GM12878 (cell line): ENCODE results near the gene S1PR3. TPM values are rescaled to one million over a fixed set of nuclear protein-coding genes. Genes with fewer than 3 reads are reported as not detected.

ENCODE experiments used
- ATAC-seq: fragments of 200-7000 bp; cut with Tn5 transposase; 3 replicates; pipeline ENCODE4 v1.9.1; 2020; ENCODE audit warnings: mild to moderate bottlenecking, moderate library complexity
- BruUV-seq: library from RNA; stranded (reverse); fragments of 400-500 nt; replicated peaks from 2 replicates; lab custom pipeline; 2021; lab: Mats Ljungman, UMichigan
- CTCF ChIA-PET: fragments of 300-600 bp; sonication (Branson Sonifier 250); formaldehyde crosslinking; extraction: SDS; loops from one replicate; lab custom pipeline; 2021; ENCODE audit warnings: inconsistent platforms; lab: Yijun Ruan, JAX
- POLR2A ChIA-PET: fragments of 350-600 bp; formaldehyde crosslinking; extraction: SDS; loops from one replicate; lab custom pipeline; 2021; ENCODE audit warnings: inconsistent platforms; lab: Charles Lee
- RAD21 ChIA-PET: fragments of 300-600 bp; sonication (Branson Sonifier 250); formaldehyde crosslinking; loops from one replicate; lab custom pipeline; 2023; ENCODE audit warnings: antibody characterized with exemption; ENCODE audit not compliant: unreplicated experiment; lab: Charles Lee
- SMC1A ChIA-PET: fragments of 300-600 bp; sonication (Branson Sonifier 250); formaldehyde crosslinking; loops from one replicate; lab custom pipeline; 2023; ENCODE audit not compliant: unreplicated experiment, uncharacterized antibody; lab: Charles Lee
- DNase-seq: peaks from one replicate; pipeline ENCODE4 v3.0.0-alpha.2; 2011; ENCODE audit warnings: low read depth, low spot score
- FAIRE-seq: peaks from 3 replicates; lab custom pipeline; 2011; peaks lifted over from hg19 to GRCh38; lab: Jason Lieb, UNC
- H2AFZ ChIP-seq: 2 replicates; pipeline ENCODE4 v1.6.0; 2011; ENCODE audit warnings: low read depth, low read length, control low read depth; ENCODE audit not compliant: control insufficient read depth
- H3K27ac ChIP-seq: 2 replicates; pipeline ENCODE4 v1.5.1; 2011; ENCODE audit warnings: control low read depth; ENCODE audit not compliant: control insufficient read depth, insufficient read depth
- H3K27me3 ChIP-seq, 2 experiments: replicated peaks in 1 of 2; 2 replicates each; pipeline versions ENCODE4 v1.6.0 to v1.6.1; 2011; ENCODE audit warnings: low read length in 1 of 2; ENCODE audit not compliant: control insufficient read depth in 2 of 2, insufficient read depth in 2 of 2
- H3K36me3 ChIP-seq, 2 experiments: 2 replicates each; pipeline ENCODE4 v1.5.1; 2011; ENCODE audit warnings: low read length in 1 of 2; ENCODE audit not compliant: control insufficient read depth in 2 of 2, insufficient read depth in 2 of 2
- H3K4me1 ChIP-seq: 2 replicates; pipeline ENCODE4 v1.6.1; 2011; ENCODE audit warnings: mild to moderate bottlenecking, low read length, moderate library complexity, mixed read lengths; ENCODE audit not compliant: control insufficient read depth, insufficient read depth
- H3K4me2 ChIP-seq: 2 replicates; pipeline ENCODE4 v1.6.0; 2011; ENCODE audit warnings: control low read depth; ENCODE audit not compliant: control insufficient read depth, insufficient read depth
- H3K4me3 ChIP-seq: fragments of 200-600 bp; sonication (generic); 2 replicates; pipeline ENCODE4 v1.5.1; 2016
- H3K79me2 ChIP-seq: 2 replicates; pipeline ENCODE4 v1.6.0; 2011; ENCODE audit warnings: low read length; ENCODE audit not compliant: control insufficient read depth, insufficient read depth
- H3K9ac ChIP-seq: 2 replicates; pipeline ENCODE4 v1.8.0; 2011; ENCODE audit warnings: low read length, control low read depth, mixed read lengths; ENCODE audit not compliant: control insufficient read depth, insufficient read depth
- H3K9me3 ChIP-seq: replicated peaks from 3 replicates; pipeline ENCODE4 v1.5.1; 2011; ENCODE audit warnings: mild to moderate bottlenecking, low read length; ENCODE audit not compliant: control insufficient read depth, insufficient read depth
- H4K20me1 ChIP-seq: 2 replicates; pipeline ENCODE4 v1.6.0; 2011; ENCODE audit not compliant: control insufficient read depth, insufficient read depth
- CBX3 ChIP-seq: fragments of 200-600 bp; sonication (generic); IDR thresholded peaks from 2 replicates; pipeline ENCODE4 v1.6.1; 2016; ENCODE audit warnings: low read depth, borderline replicate concordance
- CHD2 ChIP-seq: IDR thresholded peaks from 2 replicates; pipeline ENCODE4 v1.6.1; 2011; ENCODE audit warnings: low read depth, low read length, improper control_type of control experiment, borderline replicate concordance
- IKZF2 ChIP-seq, 2 experiments: fragments of 450-650 bp; IDR thresholded peaks; 2 replicates each; pipeline ENCODE4 v1.6.1; 2017; ENCODE audit warnings: mild to moderate bottlenecking in 2 of 2, moderate library complexity in 2 of 2
- MYB ChIP-seq: fragments of 150-350 bp; IDR thresholded peaks from 2 replicates; pipeline ENCODE4 v1.6.1; 2014; ENCODE audit warnings: mild to moderate bottlenecking, low read depth, low read length, borderline replicate concordance
- NFXL1 ChIP-seq: fragments of 450-650 bp; IDR thresholded peaks from 2 replicates; pipeline ENCODE4 v1.6.1; 2017; ENCODE audit warnings: antibody characterized with exemption, mild to moderate bottlenecking, borderline replicate concordance
- NFYB ChIP-seq: IDR thresholded peaks from 2 replicates; pipeline ENCODE4 v1.6.1; 2011; ENCODE audit warnings: low read depth, mild to moderate bottlenecking, low read length, improper control_type of control experiment, moderate library complexity; ENCODE audit not compliant: insufficient read depth
- PAX5 ChIP-seq: IDR thresholded peaks from 2 replicates; pipeline ENCODE4 v1.6.1; 2011; ENCODE audit warnings: low read depth, low read length, borderline replicate concordance
- SUPT20H ChIP-seq: IDR thresholded peaks from 2 replicates; pipeline ENCODE4 v1.6.1; 2011; ENCODE audit warnings: low read depth, mild to moderate bottlenecking, low read length, moderate library complexity, borderline replicate concordance; ENCODE audit not compliant: control insufficient read depth
- TCF12 ChIP-seq: IDR thresholded peaks from 2 replicates; pipeline ENCODE4 v1.6.1; 2011; ENCODE audit warnings: low read depth, mild to moderate bottlenecking, low read length
- WRNIP1 ChIP-seq: IDR thresholded peaks from 2 replicates; pipeline ENCODE4 v1.6.1; 2011; ENCODE audit warnings: low read depth, low read length, improper control_type of control experiment, borderline replicate concordance
- WGBS: methylation state at CpG from one replicate; pipeline ENCODE4 v1.1.6; 2016; ENCODE audit warnings: low lambda C conversion rate; ENCODE audit not compliant: insufficient replicate concordance, insufficient coverage; ENCODE audit errors: missing lambda C conversion rate; 5-methylcytosine and 5-hydroxymethylcytosine counted together
- in situ Hi-C: fragments of 300-500 bp; cut with MboI; formaldehyde crosslinking; loops from 9 replicates; pipeline ENCODE4 v1.14.3; 2018; ENCODE audit warnings: mixed read lengths
- intact Hi-C: fragments of 100-400 bp; cut with micrococcal nuclease; formaldehyde crosslinking; loops from one replicate; pipeline ENCODE4 v1.14.2; 2022; ENCODE audit not compliant: unreplicated experiment
- polyA plus RNA-seq, 11 experiments: library from polyadenylated mRNA; depleted of rRNA in 4 of 11; unstranded in 6 of 11; stranded (reverse) in 5 of 11; fragments of >200 nt; fragmentation: Nextera tagmentation in 4 of 11; fragmentation: Illumina TruSeq in 1 of 11; extraction: Ambion mirVana in 4 of 11; extraction: Trizol in 1 of 11; gene quantifications; 1 replicate in 1 of 11; 2 replicates in 10 of 11; pipeline versions ENCODE4 v1.2.1 to v1.2.3, GENCODE V29; 2011 to 2016; ENCODE audit warnings: inconsistent platforms in 2 of 11, missing spikeins in 2 of 11, low read depth in 1 of 11
- total RNA-seq, 4 experiments: library from RNA; depleted of rRNA in 3 of 4; stranded (reverse); fragments of >200 nt in 3 of 4; fragmentation: Illumina TruSeq in 1 of 4; extraction: Trizol in 1 of 4; gene quantifications; 2 replicates each; pipeline versions ENCODE4 v1.2.1 to v1.2.3, GENCODE V29; 2013 to 2021
- TF ChIP-seq, protein P1 (sequence below): fragments of 450-650 bp; IDR thresholded peaks from 2 replicates; pipeline ENCODE4 v1.6.1; 2017; ENCODE audit warnings: mild to moderate bottlenecking
- TF ChIP-seq, protein P2 (sequence below): fragments of 150-350 bp; IDR thresholded peaks from 2 replicates; pipeline ENCODE4 v1.6.1; 2016; ENCODE audit warnings: low read depth, low read length
- TF ChIP-seq, protein P3 (sequence below): IDR thresholded peaks from 2 replicates; pipeline ENCODE4 v1.6.1; 2011; ENCODE audit warnings: mild to moderate bottlenecking, low read depth, low read length, moderate library complexity; ENCODE audit not compliant: insufficient replicate concordance
- TF ChIP-seq, protein P4 (sequence below): fragments of 450-650 bp; IDR thresholded peaks from 2 replicates; pipeline ENCODE4 v1.6.1; 2017; ENCODE audit warnings: mild to moderate bottlenecking, moderate library complexity

S1PR3 gene
- total and polyA plus RNA-seq, 10 of the 15 experiments (the other 5 are each of a cell fraction or from before 2014, with no cell fraction given): 0.01 to 0.18 (median 0.01) TPM; not detected in 7

DNA sequence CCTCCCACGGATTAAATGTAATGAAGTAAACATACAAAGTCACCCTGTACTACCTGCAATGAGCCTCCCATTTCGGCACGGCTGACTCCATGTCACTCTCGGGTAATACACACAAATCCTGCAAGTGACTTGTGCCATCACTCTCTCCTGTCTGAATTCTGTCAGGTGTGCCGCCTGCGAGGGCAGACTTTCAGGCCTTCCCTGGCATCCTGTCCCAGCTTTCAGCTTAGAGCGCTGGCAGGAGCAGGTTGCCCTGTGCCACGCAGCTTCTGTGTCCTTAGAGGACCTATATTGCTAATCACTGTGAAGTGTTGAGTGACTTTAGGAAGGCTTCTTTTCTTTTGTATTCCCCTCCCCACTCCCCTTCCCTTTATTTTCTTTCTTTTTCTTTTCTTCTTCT lies 25.8 kb upstream of the S1PR3 start:
- Histone ChIP-seq H3K4me2 (no peak overlapping the region), H3K4me1 (no peaks in the 10 kb centered on the region), H2AFZ (no peak overlapping the region), H3K27ac (no peak overlapping the region), H3K9me3 (no peaks in the 10 kb centered on the region), H3K27me3 (no peaks in the 10 kb centered on the region; a peak in 1 of 4 replicates), H3K4me3 (no peak overlapping the region), H3K36me3 (no peaks in the 10 kb centered on the region), H4K20me1 (no peaks in the 10 kb centered on the region), H3K9ac (no peak overlapping the region), H3K79me2 (no peaks in the 10 kb centered on the region)
- intact Hi-C loops: no loop called here
- BruUV-seq: no TSS peak
- SMC1A ChIA-PET: no interaction called here
- ATAC-seq: no peak
- 40% methylated on average over 8 of the region's 8 CpGs for WGBS
- RAD21 ChIA-PET: no interaction called here
- in situ Hi-C loops: no loop called here
- CTCF ChIA-PET: no interaction called here
- DNase-seq: no peak
- POLR2A ChIA-PET: no interaction called here
- FAIRE-seq: no peak
- TF ChIP-seq, protein P1, sequence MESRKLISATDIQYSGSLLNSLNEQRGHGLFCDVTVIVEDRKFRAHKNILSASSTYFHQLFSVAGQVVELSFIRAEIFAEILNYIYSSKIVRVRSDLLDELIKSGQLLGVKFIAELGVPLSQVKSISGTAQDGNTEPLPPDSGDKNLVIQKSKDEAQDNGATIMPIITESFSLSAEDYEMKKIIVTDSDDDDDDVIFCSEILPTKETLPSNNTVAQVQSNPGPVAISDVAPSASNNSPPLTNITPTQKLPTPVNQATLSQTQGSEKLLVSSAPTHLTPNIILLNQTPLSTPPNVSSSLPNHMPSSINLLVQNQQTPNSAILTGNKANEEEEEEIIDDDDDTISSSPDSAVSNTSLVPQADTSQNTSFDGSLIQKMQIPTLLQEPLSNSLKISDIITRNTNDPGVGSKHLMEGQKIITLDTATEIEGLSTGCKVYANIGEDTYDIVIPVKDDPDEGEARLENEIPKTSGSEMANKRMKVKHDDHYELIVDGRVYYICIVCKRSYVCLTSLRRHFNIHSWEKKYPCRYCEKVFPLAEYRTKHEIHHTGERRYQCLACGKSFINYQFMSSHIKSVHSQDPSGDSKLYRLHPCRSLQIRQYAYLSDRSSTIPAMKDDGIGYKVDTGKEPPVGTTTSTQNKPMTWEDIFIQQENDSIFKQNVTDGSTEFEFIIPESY: no peak
- TF ChIP-seq, protein P2, sequence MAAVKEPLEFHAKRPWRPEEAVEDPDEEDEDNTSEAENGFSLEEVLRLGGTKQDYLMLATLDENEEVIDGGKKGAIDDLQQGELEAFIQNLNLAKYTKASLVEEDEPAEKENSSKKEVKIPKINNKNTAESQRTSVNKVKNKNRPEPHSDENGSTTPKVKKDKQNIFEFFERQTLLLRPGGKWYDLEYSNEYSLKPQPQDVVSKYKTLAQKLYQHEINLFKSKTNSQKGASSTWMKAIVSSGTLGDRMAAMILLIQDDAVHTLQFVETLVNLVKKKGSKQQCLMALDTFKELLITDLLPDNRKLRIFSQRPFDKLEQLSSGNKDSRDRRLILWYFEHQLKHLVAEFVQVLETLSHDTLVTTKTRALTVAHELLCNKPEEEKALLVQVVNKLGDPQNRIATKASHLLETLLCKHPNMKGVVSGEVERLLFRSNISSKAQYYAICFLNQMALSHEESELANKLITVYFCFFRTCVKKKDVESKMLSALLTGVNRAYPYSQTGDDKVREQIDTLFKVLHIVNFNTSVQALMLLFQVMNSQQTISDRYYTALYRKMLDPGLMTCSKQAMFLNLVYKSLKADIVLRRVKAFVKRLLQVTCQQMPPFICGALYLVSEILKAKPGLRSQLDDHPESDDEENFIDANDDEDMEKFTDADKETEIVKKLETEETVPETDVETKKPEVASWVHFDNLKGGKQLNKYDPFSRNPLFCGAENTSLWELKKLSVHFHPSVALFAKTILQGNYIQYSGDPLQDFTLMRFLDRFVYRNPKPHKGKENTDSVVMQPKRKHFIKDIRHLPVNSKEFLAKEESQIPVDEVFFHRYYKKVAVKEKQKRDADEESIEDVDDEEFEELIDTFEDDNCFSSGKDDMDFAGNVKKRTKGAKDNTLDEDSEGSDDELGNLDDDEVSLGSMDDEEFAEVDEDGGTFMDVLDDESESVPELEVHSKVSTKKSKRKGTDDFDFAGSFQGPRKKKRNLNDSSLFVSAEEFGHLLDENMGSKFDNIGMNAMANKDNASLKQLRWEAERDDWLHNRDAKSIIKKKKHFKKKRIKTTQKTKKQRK: no peak
- TF ChIP-seq TCF12: no peak
- TF ChIP-seq, protein P3, sequence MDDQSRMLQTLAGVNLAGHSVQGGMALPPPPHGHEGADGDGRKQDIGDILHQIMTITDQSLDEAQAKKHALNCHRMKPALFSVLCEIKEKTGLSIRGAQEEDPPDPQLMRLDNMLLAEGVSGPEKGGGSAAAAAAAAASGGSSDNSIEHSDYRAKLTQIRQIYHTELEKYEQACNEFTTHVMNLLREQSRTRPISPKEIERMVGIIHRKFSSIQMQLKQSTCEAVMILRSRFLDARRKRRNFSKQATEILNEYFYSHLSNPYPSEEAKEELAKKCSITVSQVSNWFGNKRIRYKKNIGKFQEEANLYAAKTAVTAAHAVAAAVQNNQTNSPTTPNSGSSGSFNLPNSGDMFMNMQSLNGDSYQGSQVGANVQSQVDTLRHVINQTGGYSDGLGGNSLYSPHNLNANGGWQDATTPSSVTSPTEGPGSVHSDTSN: no peak
- no peak for TF ChIP-seq CBX3
- no peak for TF ChIP-seq SUPT20H
- no peak for TF ChIP-seq PAX5
- TF ChIP-seq NFYB: no peak
- no peak for TF ChIP-seq WRNIP1
- TF ChIP-seq IKZF2 (IDR thresholded peaks at IDR 0.05): no peak
- no peak for TF ChIP-seq CHD2
- TF ChIP-seq MYB: no peak
- TF ChIP-seq, protein P4, sequence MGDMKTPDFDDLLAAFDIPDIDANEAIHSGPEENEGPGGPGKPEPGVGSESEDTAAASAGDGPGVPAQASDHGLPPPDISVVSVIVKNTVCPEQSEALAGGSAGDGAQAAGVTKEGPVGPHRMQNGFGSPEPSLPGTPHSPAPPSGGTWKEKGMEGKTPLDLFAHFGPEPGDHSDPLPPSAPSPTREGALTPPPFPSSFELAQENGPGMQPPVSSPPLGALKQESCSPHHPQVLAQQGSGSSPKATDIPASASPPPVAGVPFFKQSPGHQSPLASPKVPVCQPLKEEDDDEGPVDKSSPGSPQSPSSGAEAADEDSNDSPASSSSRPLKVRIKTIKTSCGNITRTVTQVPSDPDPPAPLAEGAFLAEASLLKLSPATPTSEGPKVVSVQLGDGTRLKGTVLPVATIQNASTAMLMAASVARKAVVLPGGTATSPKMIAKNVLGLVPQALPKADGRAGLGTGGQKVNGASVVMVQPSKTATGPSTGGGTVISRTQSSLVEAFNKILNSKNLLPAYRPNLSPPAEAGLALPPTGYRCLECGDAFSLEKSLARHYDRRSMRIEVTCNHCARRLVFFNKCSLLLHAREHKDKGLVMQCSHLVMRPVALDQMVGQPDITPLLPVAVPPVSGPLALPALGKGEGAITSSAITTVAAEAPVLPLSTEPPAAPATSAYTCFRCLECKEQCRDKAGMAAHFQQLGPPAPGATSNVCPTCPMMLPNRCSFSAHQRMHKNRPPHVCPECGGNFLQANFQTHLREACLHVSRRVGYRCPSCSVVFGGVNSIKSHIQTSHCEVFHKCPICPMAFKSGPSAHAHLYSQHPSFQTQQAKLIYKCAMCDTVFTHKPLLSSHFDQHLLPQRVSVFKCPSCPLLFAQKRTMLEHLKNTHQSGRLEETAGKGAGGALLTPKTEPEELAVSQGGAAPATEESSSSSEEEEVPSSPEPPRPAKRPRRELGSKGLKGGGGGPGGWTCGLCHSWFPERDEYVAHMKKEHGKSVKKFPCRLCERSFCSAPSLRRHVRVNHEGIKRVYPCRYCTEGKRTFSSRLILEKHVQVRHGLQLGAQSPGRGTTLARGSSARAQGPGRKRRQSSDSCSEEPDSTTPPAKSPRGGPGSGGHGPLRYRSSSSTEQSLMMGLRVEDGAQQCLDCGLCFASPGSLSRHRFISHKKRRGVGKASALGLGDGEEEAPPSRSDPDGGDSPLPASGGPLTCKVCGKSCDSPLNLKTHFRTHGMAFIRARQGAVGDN: no peak
- no peak for TF ChIP-seq NFXL1
